Loucy (cell line): Measurements from ENCODE around the gene NANOGP8.

Source experiments
- CTCF ChIP-seq: fragments of 200-600 bp; sonication (generic); conservative IDR thresholded peaks from 2 replicates; pipeline ENCODE4 v1.5.1; 2014; ENCODE audit warnings: mild to moderate bottlenecking, antibody characterized with exemption, low read length
- EZH2phosphoT487 ChIP-seq: fragments of 200-600 bp; IDR thresholded peaks from 2 replicates; pipeline ENCODE4 v1.6.1; 2018; ENCODE audit warnings: antibody characterized with exemption, mild to moderate bottlenecking, moderate library complexity, borderline replicate concordance

GRCh38 chr15:35095941-35096340, 10.8 kb upstream of the NANOGP8 start:
- TF ChIP-seq CTCF (no peak), EZH2phosphoT487 (no peak)
